Kidney (tissue), 14 donors: ENCODE data around the gene PARPBP. TPM values are rescaled to one million over a fixed set of nuclear protein-coding genes. Genes with fewer than 3 reads are reported as not detected.

Experiments
- DNase-seq, 5 donors: peaks; one replicate each; pipeline ENCODE4 v3.0.0-alpha.2; 2013 to 2020
- FAIRE-seq: peaks from 2 replicates; lab custom pipeline; 2012; peaks lifted over from hg19 to GRCh38; lab: Jason Lieb, UNC
- H3K27ac ChIP-seq, 2 donors: one replicate each; pipeline ENCODE4 v1.7.0; 2013; ENCODE audit warnings: low read depth in 2 of 2, low read length in 2 of 2, inconsistent platforms in 1 of 2
- H3K27me3 ChIP-seq: one replicate; pipeline ENCODE4 v1.7.1; 2013; ENCODE audit warnings: low read length, inconsistent platforms; ENCODE audit not compliant: control insufficient read depth, insufficient read depth
- H3K36me3 ChIP-seq, 3 donors: one replicate each; pipeline versions ENCODE4 v1.7.0 to v1.7.1; 2013; ENCODE audit warnings: low read length in 3 of 3, control low read depth in 1 of 3, inconsistent platforms in 1 of 3; ENCODE audit not compliant: insufficient read depth in 3 of 3, control insufficient read depth in 2 of 3
- H3K4me1 ChIP-seq, 3 donors: one replicate each; pipeline versions ENCODE4 v1.7.0 to v1.7.1; 2013; ENCODE audit warnings: low read length in 3 of 3, inconsistent platforms in 1 of 3, low read depth in 1 of 3; ENCODE audit not compliant: control insufficient read depth in 2 of 3, insufficient read depth in 2 of 3
- H3K4me3 ChIP-seq, 3 donors: one replicate each; pipeline versions ENCODE4 v1.7.0 to v1.8.1; 2013; ENCODE audit warnings: low read length in 3 of 3, control low read depth in 1 of 3, inconsistent platforms in 1 of 3
- H3K9ac ChIP-seq, 3 donors: one replicate each; pipeline versions ENCODE4 v1.7.0 to v1.7.1; 2013; ENCODE audit warnings: low read length in 3 of 3, control low read depth in 1 of 3, inconsistent platforms in 1 of 3
- H3K9me3 ChIP-seq, 3 donors: one replicate each; pipeline versions ENCODE4 v1.7.0 to v1.7.1; 2013; ENCODE audit warnings: low read length in 3 of 3, control low read depth in 1 of 3, inconsistent platforms in 1 of 3; ENCODE audit not compliant: control insufficient read depth in 2 of 3, insufficient read depth in 1 of 3
- intact Hi-C: fragments of 100-400 bp; cut with DNase I; formaldehyde crosslinking; loops from one replicate; pipeline ENCODE4 v1.11.1; 2022
- polyA plus RNA-seq: library from polyadenylated mRNA; stranded (reverse); fragments of 350-450 nt; fragmentation: Illumina TruSeq; extraction: RNeasy Lipid Tissue Mini Kit (QIAGEN cat#74804); gene quantifications from one replicate; pipeline ENCODE4 v1.2.3, GENCODE V29; 2014; ENCODE audit warnings: low read depth, low replicate concordance; ENCODE audit not compliant: insufficient read depth
- total RNA-seq: library from RNA; stranded (reverse); fragmentation: NEBNext Ultra II Directional; extraction: Animal tissue kit (Norgen Biotek cat#: 25700); gene quantifications from one replicate; pipeline ENCODE4 v1.2.1, GENCODE V29; 2021
- TF ChIP-seq, protein P1 (sequence below): IDR thresholded peaks from 3 replicates; pipeline ENCODE4 v1.5.1; 2012; ENCODE audit warnings: mild to moderate bottlenecking, moderate library complexity, borderline replicate concordance; ENCODE audit not compliant: insufficient read depth; ENCODE audit errors: extremely low read depth
- donor health status: control.
- donor health status: control.
- donor health status: control.
- donor health status: control.
- donor health status: control.
- donor health status: DM: yes; HTN: yes; CAD: no.
- donor health status: Normal renal cell carcinoma (clear cell type).

Gene PARPBP
- total and polyA plus RNA-seq, 2 donors from 2014 or later, result 1.1 to 2.8 TPM

DNA sequence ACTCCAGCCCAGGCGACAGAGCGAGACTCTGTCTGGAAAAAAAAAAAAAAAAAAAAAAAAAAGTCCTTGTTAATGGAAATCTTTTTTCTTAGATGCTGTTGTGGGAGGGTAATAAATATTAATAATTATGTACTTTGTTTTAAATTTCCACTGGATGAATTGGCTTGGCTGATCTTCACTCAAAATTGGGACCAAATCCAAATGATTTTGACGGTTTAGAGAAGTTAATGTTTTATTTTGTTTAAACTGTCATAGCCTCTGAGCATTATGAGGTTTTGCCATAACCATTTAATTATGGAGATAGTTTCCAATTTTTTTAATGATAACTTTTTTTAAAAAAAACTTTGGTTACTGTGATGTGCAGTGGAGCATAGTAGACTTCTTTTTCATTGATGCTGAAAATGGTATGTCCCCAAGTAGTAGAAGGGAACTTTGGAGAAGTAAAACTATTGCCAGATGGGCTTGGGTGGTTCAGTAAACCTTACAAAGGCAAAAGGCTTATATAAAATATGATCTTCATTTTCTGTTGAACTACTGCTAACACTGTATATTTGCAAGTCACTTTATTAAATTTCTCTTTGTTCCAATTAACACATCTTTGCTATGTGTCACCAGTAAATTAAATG, 81.6 kb downstream of the PARPBP start:
- intact Hi-C loops, result no loop called here
- DNase-seq, result no peak
- H3K9me3 ChIP-seq, result no peaks in the 10 kb centered on the region
- no peak for FAIRE-seq
- no peak overlapping the region for H3K4me3 ChIP-seq
- TF ChIP-seq, protein P1, sequence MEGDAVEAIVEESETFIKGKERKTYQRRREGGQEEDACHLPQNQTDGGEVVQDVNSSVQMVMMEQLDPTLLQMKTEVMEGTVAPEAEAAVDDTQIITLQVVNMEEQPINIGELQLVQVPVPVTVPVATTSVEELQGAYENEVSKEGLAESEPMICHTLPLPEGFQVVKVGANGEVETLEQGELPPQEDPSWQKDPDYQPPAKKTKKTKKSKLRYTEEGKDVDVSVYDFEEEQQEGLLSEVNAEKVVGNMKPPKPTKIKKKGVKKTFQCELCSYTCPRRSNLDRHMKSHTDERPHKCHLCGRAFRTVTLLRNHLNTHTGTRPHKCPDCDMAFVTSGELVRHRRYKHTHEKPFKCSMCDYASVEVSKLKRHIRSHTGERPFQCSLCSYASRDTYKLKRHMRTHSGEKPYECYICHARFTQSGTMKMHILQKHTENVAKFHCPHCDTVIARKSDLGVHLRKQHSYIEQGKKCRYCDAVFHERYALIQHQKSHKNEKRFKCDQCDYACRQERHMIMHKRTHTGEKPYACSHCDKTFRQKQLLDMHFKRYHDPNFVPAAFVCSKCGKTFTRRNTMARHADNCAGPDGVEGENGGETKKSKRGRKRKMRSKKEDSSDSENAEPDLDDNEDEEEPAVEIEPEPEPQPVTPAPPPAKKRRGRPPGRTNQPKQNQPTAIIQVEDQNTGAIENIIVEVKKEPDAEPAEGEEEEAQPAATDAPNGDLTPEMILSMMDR, result no peak
- H3K27me3 ChIP-seq, result no peaks in the 10 kb centered on the region
- no peak overlapping the region for H3K9ac ChIP-seq
- H3K27ac ChIP-seq, result no peak overlapping the region
- no peaks in the 10 kb centered on the region for H3K4me1 ChIP-seq
- H3K36me3 ChIP-seq, result no peaks in the 10 kb centered on the region

DNA sequence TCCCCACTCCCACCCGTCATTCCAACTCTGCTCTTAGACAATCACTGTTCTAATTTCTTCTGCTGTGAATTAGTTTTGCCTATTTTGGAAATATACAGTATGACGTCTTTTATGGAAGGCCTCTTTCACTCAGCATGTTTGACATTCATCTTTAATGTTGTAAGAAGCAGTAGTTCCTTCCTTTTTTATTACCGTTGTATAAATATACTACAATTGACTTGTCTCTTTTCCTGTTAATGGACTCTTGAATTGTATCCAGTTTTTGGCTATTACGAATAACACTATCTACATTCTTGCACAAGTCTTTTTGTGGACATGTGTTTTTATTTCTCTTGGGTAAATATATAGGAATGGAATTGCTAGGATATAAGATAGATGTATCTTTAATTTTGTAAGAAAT, 82.6 kb downstream of the PARPBP start:
- H3K9me3 ChIP-seq, result peaks cover 0 to 1% (median 0%) of the 10 kb centered on the region in 3 donors
- H3K36me3 ChIP-seq, result no peaks in the 10 kb centered on the region
- FAIRE-seq (no peak), DNase-seq (no peak)
- TF ChIP-seq, protein P1, result no peak
- H3K4me1 ChIP-seq, result no peaks in the 10 kb centered on the region
- no peak overlapping the region for H3K27ac ChIP-seq
- no peak overlapping the region for H3K4me3 ChIP-seq
- no peak overlapping the region for H3K9ac ChIP-seq
- intact Hi-C loops, result no loop called here
- H3K27me3 ChIP-seq, result no peaks in the 10 kb centered on the region

DNA sequence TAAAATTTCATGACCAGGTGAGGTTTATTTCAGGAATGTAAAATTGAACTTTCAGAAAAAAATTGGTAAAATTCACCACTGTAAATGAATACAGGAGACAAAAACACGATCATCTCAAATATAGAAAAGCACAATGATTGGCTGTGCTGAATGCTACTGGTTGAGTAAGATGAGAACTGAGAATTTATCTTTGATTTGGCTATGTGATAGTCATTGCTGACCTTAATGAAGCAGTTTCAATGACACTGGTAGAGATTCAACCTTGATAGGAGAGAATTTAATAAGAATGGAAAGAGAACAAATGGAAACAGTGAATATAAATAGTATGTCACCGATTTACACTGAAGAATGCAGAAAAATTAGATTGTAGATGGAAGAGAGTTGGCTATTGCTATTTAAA, 84.0 kb downstream of the PARPBP start:
- intact Hi-C loops, result no loop called here
- TF ChIP-seq, protein P1, result no peak
- no peak for FAIRE-seq
- no peak overlapping the region for H3K4me3 ChIP-seq
- H3K36me3 ChIP-seq, result no peaks in the 10 kb centered on the region
- no peaks in the 10 kb centered on the region for H3K4me1 ChIP-seq
- no peak for DNase-seq
- H3K9ac ChIP-seq, result no peak overlapping the region
- peaks cover 0 to 12% (median 0%) of the 10 kb centered on the region in 3 donors for H3K9me3 ChIP-seq
- H3K27ac ChIP-seq, result no peak overlapping the region
- H3K27me3 ChIP-seq, result no peaks in the 10 kb centered on the region
